ENCODE data around the gene RBM11. TPM values are rescaled to one million over a fixed set of nuclear protein-coding genes. Genes with fewer than 3 reads are reported as not detected.

RBM11 gene
- not detected in 5 replicates for total RNA-seq (2022; extraction: Qiagen RNA extraction)

DNA sequence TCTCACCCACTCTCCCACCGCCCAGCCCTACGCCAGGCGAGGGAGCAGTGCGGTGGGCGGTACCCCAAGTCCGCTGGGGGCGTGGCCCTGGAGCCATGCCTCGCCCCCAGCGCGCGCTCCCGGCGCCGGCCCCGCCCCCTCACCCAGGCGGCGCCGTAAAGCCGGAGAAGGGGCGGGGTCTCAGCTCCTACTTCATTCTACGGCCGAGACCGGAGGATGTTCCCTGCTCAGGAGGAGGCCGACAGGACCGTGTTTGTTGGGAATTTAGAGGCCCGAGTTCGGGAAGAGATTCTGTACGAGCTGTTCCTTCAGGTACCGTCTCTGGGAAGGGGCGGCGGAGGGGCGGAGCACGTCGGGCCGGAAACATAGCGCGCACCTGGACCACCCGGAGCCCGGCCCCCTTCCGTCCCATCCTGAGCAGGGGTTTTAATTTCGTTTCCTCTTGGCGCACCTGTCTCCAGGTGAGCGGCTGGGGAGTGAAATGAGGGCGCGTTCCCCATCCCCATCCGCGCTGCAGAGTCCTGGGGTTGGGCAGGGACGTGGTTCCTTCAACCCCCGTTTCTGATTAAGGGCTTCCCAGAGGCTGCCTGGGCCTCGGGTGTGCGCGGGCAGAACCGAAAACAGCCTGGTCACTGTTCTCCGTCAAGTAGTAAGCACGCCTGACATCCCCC is at the start of gene RBM11:
Gene RBM11 (plus strand): TSS at position 187 of the 671 bp plus-strand sequence. CDS start 30 bp downstream, at position 217.

GRCh38 chr21:14210738-14211137 is 5.2 kb upstream of the RBM11 start, which contains the start of gene LIPI:
Gene LIPI, minus strand, starts transcription at chr21:14210955. Its CDS starts 110 bp downstream, at chr21:14210845.

Other genes starting within 250 kb of the RBM11 start
- not detected in 5 replicates for gene LIPI, start 5.2 kb upstream of the RBM11 start, total RNA-seq (2022; extraction: Qiagen RNA extraction)
- 10.8 to 15.9 TPM (median 14.5 TPM) in 5 replicates for gene HSPA13, start 167.0 kb downstream of the RBM11 start, total RNA-seq (2022; extraction: Qiagen RNA extraction)

Measured in A549 treated with Mapracorat at 1 μM for 4 hours (cell line).